Measurements from ENCODE around the gene ITPR1.
A peak's percentile ranks its signal among the peaks of the same experiment; 100 is the strongest.

The ITPR1 gene

DNA sequence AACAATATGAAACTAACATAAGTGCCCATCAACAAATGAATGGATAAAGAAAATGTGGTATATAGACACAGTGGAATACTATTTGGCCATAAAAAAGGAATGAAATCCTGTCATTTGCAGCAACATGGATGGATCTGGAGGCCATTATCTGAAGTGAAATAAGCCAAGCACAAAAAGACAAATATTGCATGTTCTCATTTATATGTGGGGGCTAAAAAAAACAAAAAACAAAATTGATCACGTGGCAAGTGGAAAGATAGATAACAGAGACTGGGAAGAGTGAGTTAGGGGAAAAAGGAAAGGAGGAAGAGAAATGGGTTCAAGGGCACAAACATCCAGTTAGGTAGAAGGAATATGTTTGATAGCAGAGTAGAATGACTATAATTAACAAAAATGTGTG is 330.2 kb downstream of the ITPR1 start:
- TF ChIP-seq, protein P1, sequence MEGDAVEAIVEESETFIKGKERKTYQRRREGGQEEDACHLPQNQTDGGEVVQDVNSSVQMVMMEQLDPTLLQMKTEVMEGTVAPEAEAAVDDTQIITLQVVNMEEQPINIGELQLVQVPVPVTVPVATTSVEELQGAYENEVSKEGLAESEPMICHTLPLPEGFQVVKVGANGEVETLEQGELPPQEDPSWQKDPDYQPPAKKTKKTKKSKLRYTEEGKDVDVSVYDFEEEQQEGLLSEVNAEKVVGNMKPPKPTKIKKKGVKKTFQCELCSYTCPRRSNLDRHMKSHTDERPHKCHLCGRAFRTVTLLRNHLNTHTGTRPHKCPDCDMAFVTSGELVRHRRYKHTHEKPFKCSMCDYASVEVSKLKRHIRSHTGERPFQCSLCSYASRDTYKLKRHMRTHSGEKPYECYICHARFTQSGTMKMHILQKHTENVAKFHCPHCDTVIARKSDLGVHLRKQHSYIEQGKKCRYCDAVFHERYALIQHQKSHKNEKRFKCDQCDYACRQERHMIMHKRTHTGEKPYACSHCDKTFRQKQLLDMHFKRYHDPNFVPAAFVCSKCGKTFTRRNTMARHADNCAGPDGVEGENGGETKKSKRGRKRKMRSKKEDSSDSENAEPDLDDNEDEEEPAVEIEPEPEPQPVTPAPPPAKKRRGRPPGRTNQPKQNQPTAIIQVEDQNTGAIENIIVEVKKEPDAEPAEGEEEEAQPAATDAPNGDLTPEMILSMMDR (IDR thresholded peaks at IDR 0.05; ENCODE audit: extremely low read depth, insufficient read depth, missing control alignments) = no peak
- DNase-seq (ENCODE audit: low spot score) = no peak
- in situ Hi-C loops (cut with MboI; ENCODE audit: low pct_unique_long_range_greater_than_20kb, low sequenced_read_pairs, unreplicated experiment) = no loop called here

DNA sequence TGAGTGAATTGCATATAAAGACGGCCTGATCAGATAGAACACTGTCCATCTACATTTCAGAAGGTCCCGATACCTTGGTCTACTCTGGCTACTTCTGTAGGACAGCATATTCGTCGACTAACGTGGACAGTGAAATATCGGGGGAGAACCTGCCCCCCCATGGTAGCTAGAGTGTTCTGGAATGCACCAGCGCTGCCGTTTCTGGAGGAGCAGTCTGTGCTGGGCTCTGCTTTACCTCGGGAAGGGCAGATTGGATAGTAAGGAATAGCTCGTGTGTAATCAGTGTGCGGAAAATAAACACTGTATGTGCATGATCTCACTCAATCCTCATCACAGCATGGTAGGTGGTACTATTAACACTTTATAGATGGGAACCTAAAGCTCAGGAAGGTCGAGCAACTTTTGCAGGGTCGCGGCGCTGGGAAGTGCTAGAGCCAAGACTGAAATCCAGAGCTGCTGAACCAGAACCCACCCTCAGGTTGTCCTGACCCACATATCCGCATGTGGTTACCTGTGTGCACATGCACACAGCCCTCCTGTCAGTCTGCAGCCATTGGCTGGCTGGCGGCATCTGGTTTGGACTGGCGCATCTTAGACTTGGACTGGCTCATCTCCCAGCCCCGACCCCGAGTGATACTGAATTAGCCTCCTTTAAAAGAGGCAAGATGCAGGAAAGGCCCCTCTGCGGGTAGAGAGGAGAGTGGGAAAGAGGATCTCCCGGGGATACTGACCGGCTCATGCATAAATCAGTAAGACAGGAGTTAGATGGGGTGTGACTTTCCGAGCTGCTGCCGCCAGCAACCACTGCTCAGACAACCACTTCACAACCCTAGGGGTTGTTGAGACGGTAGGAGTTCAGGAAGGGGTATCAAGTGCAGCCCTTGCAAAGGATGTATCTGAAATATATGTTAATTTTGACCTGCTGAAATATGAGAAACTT is 331.1 kb downstream of the ITPR1 start:
- in situ Hi-C loops (cut with MboI; ENCODE audit: low pct_unique_long_range_greater_than_20kb, low sequenced_read_pairs, unreplicated experiment) = no loop called here
- DNase-seq (ENCODE audit: low spot score) = no peak
- TF ChIP-seq, protein P1 (IDR thresholded peaks at IDR 0.05; ENCODE audit: extremely low read depth, insufficient read depth, missing control alignments) = no peak

DNA sequence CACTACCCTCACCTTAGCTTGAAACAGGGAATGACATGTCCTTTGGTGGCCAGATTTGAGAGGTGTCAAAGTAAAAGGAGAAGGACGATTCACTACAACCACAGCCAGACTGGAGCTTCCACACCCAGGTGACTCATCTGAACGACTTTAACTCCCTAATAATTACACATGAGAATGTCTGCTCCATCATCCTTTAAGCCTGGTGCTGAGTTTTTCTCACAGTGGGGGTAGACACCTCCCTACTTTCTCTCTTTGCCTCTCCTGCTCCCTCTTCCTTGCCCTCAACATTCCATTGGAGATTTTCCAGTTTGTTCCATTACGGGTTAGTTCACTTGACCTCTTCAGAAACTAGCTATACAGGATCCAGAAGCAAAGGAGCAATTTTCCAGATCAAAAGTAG is 331.8 kb downstream of the ITPR1 start:
- in situ Hi-C loops (cut with MboI; ENCODE audit: low pct_unique_long_range_greater_than_20kb, low sequenced_read_pairs, unreplicated experiment) = no loop called here
- TF ChIP-seq, protein P1 (IDR thresholded peaks at IDR 0.05; ENCODE audit: extremely low read depth, insufficient read depth, missing control alignments) = no peak
- no peak for DNase-seq (ENCODE audit: low spot score)

DNA sequence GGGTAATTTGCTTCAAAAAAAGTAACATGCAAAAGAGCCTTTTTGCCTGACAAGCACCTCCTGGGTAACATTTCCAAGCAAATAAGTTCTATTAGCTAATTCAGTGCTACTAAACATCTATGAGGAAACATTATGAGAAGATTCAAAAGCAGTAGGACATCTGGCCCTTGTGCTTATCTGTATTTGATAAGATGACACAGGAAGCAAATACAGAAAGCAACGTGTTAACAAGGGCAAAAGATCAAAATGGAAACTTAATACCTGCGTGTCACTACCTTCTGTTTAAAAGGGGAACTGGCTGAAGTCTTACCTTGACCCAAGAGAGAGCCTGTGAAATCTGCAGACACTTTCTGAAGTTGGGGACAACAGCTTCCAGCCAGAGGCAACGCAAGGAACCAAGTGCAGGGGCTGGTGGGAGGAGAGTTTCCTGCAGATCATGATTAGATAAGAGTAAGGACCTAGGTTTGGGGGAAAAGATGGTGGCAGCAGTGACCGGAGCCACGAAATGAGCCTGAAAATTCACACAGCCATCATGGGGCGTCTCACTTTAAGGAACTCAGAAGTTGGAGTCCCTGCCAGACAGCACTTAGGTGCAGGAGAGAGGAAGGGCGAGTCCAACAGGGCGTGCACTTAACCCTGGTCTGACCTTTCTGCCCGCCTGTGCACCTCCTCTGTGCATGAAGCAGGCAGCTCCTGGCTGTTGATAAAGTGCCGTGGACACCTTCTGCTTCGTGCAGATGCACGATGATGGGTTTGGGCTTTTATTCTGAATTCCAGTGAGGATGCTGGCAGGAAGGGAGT is 332.5 kb downstream of the ITPR1 start:
- TF ChIP-seq, protein P1 (IDR thresholded peaks at IDR 0.05; ENCODE audit: extremely low read depth, insufficient read depth, missing control alignments) = no peak
- in situ Hi-C loops (cut with MboI; ENCODE audit: low pct_unique_long_range_greater_than_20kb, low sequenced_read_pairs, unreplicated experiment) = no loop called here
- DNase-seq (ENCODE audit: low spot score) = no peak

DNA sequence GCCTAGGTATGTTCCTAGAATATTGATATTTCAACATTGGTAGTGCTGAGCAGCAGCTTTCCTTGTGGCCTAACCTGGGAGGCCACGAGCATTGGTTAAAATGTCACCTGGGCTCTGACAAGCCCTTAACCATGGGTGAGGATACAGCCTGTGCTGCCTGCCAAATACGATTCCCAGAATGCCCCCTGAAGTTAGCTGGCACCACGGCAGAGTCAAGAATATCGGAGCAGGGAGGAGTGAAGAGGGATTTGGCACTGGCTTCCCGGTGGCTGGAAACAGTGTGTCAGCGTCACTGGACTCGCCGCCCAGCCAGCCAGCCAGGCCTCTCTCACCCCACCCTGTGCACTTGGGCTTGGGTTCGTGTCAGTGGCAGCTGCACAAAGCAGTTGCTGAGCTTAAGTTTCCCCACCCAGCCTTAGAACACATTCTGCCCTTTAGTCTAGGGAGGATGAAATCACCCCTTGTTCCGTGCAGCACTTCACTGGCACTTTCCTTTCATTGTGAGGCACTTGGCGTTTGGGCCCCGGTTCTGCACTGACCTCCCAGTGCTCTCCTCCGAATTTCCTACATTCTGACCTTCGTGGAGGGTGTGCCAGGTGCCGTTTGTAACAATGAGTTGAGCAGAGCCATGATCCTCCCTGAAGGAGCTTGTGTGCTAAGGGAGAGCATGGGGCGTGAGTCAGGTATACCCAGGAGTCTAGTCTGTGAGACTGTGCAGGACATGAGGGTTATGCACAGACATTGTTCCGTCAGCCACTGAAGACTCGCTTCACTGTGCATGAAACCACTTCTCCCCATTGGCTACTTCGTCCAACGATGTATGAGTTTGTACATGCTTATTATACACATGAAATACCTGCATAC is 333.3 kb downstream of the ITPR1 start:
- in situ Hi-C loops (cut with MboI; ENCODE audit: low pct_unique_long_range_greater_than_20kb, low sequenced_read_pairs, unreplicated experiment) = no loop called here
- TF ChIP-seq, protein P1 (IDR thresholded peaks at IDR 0.05; ENCODE audit: extremely low read depth, insufficient read depth, missing control alignments) = no peak
- peak; percentile 36 for DNase-seq (ENCODE audit: low spot score)

DNA sequence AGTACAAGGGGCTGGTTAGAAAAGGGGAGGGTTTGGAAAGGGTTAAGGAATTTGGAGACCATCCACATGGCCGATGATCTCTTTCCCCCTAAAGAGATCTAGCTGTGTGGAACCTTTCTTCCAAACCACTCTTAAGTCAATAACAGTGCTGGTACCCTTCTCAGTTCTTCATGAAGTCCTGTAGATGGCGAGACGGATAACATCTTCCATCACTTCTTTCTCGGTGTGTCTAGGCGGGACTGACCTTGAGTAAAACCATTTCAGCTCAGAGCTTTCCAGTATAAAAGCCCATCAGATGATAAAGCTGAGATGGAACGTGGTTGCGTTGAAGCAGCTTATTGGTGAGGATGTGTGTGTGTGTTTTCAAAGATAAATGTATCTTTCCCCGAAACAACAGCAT is 334.6 kb downstream of the ITPR1 start:
- TF ChIP-seq, protein P1 (IDR thresholded peaks at IDR 0.05; ENCODE audit: extremely low read depth, insufficient read depth, missing control alignments) = no peak
- DNase-seq (ENCODE audit: low spot score) = no peak
- in situ Hi-C loops (cut with MboI; ENCODE audit: low pct_unique_long_range_greater_than_20kb, low sequenced_read_pairs, unreplicated experiment) = no loop called here
